Activated naive CD4-positive, alpha-beta T cell treated with anti-CD3 and anti-CD28 coated beads, Interleukin-2, amount 50 U/mL, for 24 hours (primary cell): Measurements from ENCODE around the gene TINAG.

ENCODE experiments used
- H3K27ac Mint-ChIP-seq: one replicate; pipeline ENCODE4 v1.8.0; 2021; ENCODE audit warnings: mild to moderate bottlenecking, mixed read lengths
- H3K27me3 Mint-ChIP-seq: one replicate; pipeline ENCODE4 v1.8.0; 2021; ENCODE audit warnings: mixed read lengths
- H3K36me3 Mint-ChIP-seq: one replicate; pipeline ENCODE4 v1.8.0; 2021; ENCODE audit warnings: mixed read lengths
- H3K4me1 Mint-ChIP-seq: one replicate; pipeline ENCODE4 v1.8.0; 2021; ENCODE audit warnings: mixed read lengths
- H3K4me3 Mint-ChIP-seq: one replicate; pipeline ENCODE4 v1.8.0; 2021; ENCODE audit warnings: mild to moderate bottlenecking, mixed read lengths
- H3K9me3 Mint-ChIP-seq: one replicate; pipeline ENCODE4 v1.8.0; 2021; ENCODE audit warnings: mixed read lengths

Gene TINAG, protein sequence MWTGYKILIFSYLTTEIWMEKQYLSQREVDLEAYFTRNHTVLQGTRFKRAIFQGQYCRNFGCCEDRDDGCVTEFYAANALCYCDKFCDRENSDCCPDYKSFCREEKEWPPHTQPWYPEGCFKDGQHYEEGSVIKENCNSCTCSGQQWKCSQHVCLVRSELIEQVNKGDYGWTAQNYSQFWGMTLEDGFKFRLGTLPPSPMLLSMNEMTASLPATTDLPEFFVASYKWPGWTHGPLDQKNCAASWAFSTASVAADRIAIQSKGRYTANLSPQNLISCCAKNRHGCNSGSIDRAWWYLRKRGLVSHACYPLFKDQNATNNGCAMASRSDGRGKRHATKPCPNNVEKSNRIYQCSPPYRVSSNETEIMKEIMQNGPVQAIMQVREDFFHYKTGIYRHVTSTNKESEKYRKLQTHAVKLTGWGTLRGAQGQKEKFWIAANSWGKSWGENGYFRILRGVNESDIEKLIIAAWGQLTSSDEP

DNA sequence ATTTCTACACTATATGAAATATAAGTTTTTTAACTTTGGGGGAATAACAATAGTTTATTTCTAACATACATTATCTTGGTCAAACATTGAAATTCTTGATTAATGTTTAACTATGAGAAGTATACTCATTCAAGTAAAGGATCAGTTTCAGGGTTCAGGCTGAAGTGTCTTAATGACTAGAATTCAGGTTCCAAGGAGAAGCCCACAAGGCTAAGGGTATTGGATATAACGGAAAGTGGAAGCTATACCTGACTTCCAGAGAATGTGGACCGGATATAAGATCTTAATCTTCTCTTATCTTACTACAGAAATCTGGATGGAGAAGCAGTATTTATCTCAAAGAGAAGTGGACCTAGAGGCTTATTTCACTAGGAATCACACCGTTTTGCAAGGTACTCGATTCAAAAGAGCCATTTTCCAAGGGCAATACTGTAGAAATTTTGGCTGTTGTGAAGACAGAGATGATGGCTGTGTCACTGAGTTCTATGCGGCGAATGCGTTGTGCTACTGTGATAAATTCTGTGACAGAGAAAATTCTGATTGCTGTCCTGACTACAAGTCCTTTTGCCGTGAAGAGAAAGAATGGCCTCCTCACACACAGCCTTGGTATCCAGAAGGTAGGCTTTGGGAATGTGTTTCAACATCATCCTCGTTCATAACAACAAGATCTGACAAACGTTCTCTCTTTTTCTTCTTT is at the start of gene TINAG:
TSS of gene TINAG (plus strand) at position 153 of the 697 bp plus-strand sequence. CDS start at position 263, 110 bp downstream.
- Mint-ChIP-seq H3K4me1 (no peaks in the 10 kb centered on the region), H3K36me3 (no peaks in the 10 kb centered on the region), H3K4me3 (no peak within 1 kb of the TSS), H3K9me3 (peaks cover 7% of the 10 kb centered on the region), H3K27ac (no peak within 1 kb of the TSS), H3K27me3 (no peaks in the 10 kb centered on the region)

DNA sequence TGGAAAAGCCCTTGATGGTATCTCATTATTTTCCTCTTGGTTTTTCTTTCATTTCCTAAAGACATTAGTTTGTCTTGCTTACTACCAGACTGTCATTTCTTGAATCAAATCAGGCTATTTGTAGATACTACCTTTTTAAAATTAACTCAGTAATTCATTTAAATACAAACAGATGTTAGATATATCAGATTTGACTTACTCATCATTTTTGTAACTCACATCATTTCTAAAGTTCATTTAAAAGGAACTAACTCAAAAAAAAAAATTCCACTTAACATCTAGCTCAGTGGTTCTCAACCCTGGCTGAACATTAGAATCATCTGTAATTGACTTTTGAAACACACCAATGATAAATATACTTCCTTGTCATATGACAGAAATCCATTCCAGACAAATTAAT is 48.2 kb upstream of the TINAG start:
- Mint-ChIP-seq H3K4me3 (no peak overlapping the region), H3K36me3 (no peaks in the 10 kb centered on the region), H3K9me3 (peaks cover 12% of the 10 kb centered on the region), H3K27ac (no peak overlapping the region), H3K4me1 (no peaks in the 10 kb centered on the region), H3K27me3 (no peaks in the 10 kb centered on the region)

DNA sequence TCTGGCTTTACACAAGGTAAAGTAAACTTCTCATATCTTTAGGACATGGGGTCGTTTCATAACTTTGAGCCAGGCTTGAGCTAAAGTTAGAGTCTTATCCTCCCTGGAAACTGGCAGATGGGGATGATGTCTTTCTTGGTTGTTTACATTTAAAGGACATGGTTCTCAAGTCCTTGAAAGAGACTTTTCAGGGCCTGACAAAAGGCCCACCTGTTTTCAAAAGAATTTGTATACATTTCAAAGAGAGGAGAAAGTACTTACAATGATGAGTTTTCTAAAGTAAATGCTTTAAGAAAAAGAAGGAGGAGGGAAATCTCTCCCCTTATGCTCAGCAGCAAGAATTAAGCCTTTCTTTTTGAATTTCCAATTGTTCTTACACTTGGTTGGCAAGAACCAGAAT is 45.7 kb upstream of the TINAG start:
- Mint-ChIP-seq H3K27me3 (no peaks in the 10 kb centered on the region), H3K4me1 (no peaks in the 10 kb centered on the region), H3K9me3 (peaks cover 7% of the 10 kb centered on the region), H3K36me3 (no peaks in the 10 kb centered on the region), H3K4me3 (no peak overlapping the region), H3K27ac (no peak overlapping the region)

DNA sequence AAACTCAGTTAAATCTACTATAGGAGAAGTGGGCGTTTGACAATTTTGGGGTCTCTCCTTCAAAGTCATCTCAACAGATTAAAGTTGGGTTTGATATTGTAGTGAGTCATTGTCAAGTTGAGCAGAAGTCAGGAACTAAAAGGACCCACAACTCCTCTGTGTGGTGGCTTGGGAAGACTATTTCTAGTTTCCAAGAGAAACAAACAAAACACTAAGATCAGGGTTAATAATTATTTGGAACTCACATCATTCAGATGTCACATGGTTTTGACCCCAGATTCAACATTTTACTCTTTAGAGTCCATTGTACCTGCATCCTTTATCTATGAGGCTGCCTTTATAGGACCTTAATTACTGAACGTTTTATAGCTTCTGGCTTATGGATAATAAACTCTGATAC is 45.3 kb upstream of the TINAG start:
- Mint-ChIP-seq H3K27me3 (no peaks in the 10 kb centered on the region), H3K27ac (no peak overlapping the region), H3K36me3 (no peaks in the 10 kb centered on the region), H3K4me3 (no peak overlapping the region), H3K9me3 (peaks cover 7% of the 10 kb centered on the region), H3K4me1 (no peaks in the 10 kb centered on the region)

DNA sequence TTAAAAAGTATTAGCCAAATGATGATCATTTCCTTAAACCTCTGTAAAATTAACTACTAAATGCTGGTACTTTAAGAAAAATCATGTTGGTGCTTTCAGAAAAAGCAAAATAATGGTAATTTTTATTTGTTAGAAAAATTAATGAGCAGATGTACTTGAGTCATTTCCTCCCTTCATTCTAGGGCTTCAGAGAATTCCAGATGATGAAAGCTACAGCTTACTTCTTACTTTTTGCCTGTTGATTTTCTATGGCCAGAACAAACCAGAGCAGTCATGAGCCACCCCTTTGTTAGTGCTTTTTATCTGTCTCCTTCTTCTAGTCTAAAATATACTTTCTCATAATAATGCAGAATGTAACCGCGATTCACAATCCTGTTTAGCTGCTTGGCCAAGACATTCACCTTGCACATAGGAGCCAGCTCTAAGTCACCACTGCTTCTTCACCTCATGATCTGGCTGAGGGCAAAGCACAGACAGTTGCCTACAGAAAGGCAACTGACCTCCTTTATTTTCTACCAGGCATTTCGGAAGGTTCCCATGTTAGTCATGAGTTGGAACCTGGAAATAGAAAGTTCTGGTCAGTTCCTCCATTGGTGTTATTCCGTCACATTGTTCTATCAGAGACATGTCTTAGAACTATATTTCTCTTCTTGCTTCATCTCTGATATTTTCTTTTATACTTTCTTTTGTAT is 43.5 kb upstream of the TINAG start:
- H3K9me3 Mint-ChIP-seq = peaks cover 7% of the 10 kb centered on the region

DNA sequence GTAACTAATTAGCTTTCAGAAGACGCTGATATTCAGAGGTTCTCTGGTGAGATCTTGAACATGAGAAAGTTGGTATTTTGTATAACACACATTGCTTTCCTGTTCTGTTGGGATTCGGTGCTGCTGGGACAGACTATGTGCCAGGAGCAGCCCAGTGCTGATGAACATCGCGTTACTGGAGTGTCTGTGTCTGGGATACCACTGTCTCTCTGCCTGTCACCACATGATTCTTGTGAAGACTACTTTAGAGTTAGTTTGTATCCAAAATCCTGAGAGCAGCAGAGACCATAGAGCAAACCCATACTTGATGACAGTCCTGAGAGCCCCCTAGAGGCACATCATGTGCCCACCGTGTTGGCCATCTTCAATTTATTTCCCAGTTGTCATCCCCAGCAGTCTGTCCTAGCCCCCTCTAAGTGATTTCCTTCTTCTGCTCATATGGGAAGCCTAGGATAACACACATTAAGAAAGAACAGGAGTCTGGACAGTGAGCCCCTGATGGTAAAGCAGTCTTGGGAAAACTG is 41.8 kb upstream of the TINAG start:
- Mint-ChIP-seq H3K4me1 (no peaks in the 10 kb centered on the region), H3K27ac (no peak overlapping the region), H3K36me3 (no peaks in the 10 kb centered on the region), H3K4me3 (no peak overlapping the region), H3K27me3 (no peaks in the 10 kb centered on the region), H3K9me3 (no peaks in the 10 kb centered on the region)

More for the DNA sequence above, 43.5 kb upstream of the TINAG start:
- Mint-ChIP-seq H3K4me1 (no peaks in the 10 kb centered on the region), H3K36me3 (no peaks in the 10 kb centered on the region), H3K4me3 (no peak overlapping the region), H3K27me3 (no peaks in the 10 kb centered on the region), H3K27ac (no peak overlapping the region)

DNA sequence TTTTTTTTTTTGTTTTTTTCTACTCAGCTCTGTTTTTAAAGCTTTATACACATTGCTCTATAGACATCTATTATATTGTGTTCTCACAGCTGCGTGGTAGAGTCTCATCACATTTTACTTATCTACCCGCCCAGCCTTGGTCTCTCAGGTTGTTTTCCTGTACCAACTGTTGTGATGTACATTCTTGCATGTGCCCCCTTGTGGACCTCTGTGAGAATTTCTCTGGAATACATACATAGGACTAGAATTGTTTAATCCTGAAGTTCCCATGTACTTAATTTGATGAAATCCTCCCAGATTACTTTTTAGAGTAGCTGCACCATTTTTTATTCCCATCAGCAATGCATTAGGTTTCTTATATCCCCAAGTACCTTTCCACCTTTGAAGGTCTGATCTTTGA is 40.4 kb upstream of the TINAG start:
- Mint-ChIP-seq H3K4me1 (no peaks in the 10 kb centered on the region), H3K36me3 (no peaks in the 10 kb centered on the region), H3K4me3 (no peak overlapping the region), H3K27me3 (no peaks in the 10 kb centered on the region), H3K9me3 (no peaks in the 10 kb centered on the region), H3K27ac (no peak overlapping the region)

DNA sequence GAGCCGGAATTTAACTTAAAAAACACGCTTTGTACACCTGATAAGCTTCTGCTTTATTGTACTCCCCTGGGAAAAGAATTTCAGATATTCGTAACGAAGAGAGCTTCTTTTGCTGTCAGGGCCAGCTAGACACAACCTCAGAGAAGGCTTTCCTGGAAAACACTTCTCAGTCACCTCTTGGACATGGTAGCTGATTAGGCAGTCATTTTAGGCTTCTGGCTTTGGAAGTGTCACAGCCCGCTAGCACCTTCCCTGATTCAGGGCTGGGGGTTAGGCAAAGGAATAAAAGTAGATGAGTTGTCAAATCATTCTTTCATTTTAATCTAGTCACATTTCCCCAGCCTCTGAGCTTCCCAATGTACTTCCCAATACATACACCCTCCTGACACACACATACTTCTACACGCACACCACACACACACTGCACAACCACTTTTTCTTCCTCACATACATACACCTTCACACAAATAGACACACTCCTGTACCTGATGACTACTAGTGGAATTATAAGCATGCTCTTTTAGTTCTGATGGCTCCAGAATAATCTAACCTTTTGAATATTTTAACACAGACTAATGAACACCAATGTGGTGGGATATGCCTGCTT is 34.9 kb upstream of the TINAG start:
- peaks cover 7% of the 10 kb centered on the region for H3K9me3 Mint-ChIP-seq
- no peaks in the 10 kb centered on the region for H3K4me1 Mint-ChIP-seq
- H3K4me3 Mint-ChIP-seq = no peak overlapping the region
- no peaks in the 10 kb centered on the region for H3K27me3 Mint-ChIP-seq
- no peaks in the 10 kb centered on the region for H3K36me3 Mint-ChIP-seq
- H3K27ac Mint-ChIP-seq = no peak overlapping the region

DNA sequence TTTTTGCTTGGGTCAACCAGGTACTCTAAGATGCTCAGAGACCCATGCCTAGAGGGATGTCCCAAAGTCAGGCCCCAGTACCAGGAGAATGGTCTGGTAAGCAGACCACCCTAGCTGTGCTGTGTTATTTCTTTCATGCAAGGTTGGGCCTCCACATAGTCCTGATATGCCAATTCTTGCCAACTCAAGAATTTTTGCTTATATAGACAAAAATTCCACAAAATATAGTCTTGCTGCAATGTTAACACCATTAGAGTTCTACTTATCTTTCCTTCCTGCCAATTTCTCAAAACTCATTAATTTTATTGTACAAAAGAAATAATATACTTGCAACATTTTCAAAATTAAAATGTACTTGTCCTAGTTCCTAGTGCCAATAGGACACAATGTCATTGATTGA is 33.9 kb upstream of the TINAG start:
- Mint-ChIP-seq H3K9me3 (peaks cover 7% of the 10 kb centered on the region), H3K27me3 (no peaks in the 10 kb centered on the region), H3K4me1 (no peaks in the 10 kb centered on the region), H3K27ac (no peak overlapping the region), H3K36me3 (no peaks in the 10 kb centered on the region), H3K4me3 (no peak overlapping the region)

DNA sequence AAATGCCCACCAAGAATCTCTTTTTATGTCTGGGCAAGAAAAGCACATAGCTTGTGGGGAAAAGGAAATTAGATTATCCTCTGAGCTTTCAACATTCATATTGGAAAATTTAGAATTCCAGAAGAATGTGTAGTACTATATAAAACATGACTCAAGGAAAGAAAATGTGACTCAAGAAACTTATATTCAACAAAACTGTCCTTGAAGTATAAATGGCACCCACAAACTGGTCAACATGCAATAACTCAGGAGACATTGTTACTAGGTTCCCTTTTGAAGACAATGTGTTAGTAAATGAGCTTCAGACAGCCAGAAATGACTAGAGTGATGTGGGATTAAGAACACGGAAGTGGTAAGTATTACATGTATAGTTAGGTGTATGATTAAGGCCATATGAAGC is 26.1 kb upstream of the TINAG start:
- Mint-ChIP-seq H3K27me3 (no peaks in the 10 kb centered on the region), H3K4me3 (no peak overlapping the region), H3K4me1 (no peaks in the 10 kb centered on the region), H3K9me3 (peaks cover 8% of the 10 kb centered on the region), H3K27ac (no peak overlapping the region), H3K36me3 (no peaks in the 10 kb centered on the region)

DNA sequence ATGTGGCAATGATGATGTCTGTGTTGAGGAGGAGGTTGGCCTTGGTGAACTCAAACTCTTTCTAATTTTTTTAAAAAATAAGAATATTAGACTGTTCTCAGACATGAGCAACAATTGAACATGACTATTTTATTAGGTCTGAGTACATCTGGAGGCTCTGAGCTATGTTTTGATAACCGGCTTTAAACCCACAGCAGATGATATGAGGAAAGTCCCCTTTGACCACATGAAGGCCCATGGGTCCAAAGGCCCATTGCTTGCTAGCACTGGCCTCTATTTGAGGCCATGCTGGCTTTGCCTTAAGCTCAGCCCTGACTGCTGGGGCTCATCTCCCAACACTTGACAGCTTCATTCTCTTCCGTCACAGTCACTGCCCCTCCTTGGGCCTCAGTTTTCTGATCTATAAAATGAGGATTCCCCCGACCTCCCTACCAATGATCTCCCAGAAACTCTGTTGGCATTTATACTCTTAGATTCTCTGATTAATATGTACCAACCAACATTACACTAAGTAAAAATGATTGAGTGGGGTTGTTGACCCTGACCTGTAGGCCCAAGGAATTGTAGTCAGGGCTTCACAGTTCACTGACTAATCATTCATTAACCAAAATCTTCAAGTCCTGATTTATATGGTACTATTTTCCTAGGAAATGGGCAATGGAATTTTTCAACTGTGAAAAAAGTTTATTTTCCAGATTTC is 23.9 kb upstream of the TINAG start:
- H3K4me1 Mint-ChIP-seq = no peaks in the 10 kb centered on the region
- no peaks in the 10 kb centered on the region for H3K36me3 Mint-ChIP-seq
- peaks cover 5% of the 10 kb centered on the region for H3K9me3 Mint-ChIP-seq
- H3K4me3 Mint-ChIP-seq = no peak overlapping the region
- H3K27me3 Mint-ChIP-seq = no peaks in the 10 kb centered on the region
- H3K27ac Mint-ChIP-seq = no peak overlapping the region

DNA sequence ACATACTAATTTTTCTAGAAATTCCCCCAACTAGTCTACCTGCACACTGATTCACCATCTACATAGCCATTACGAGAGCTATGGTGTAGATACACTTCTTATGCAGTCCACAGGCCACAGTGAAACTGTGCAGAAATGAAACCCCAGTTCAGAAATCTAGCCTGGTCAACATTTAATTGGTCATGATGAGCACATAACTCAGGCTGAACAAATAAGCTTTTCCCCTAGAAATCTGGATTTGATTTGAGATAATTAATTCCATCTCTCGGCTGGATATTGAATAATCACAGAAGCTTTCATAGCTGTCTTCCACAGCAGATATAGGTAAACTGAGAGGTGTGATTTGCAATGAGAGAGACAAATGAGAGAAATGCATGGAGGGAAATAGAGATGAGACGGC is 22.6 kb upstream of the TINAG start:
- Mint-ChIP-seq H3K4me1 (no peaks in the 10 kb centered on the region), H3K27me3 (no peaks in the 10 kb centered on the region), H3K9me3 (peaks cover 5% of the 10 kb centered on the region), H3K27ac (no peak overlapping the region), H3K36me3 (no peaks in the 10 kb centered on the region), H3K4me3 (no peak overlapping the region)

DNA sequence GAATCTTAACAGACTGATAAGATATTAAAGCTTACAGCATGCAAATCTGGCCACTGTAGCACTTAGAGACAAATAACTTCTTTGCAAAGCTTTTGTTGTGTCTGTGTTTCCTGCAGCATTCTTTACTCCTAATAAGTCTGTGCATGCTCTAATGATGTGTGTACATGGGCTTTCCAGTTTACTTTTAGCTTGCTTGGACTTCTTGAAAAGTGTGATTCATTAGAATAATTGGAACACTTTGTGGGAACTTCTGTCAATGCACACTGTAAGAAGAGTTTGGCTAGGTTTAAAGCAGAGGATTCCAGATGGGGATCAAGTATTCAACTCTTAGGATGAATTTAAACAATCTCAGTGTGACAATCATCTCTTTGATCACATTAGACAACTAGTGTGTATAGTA is 22.1 kb upstream of the TINAG start:
- H3K36me3 Mint-ChIP-seq = no peaks in the 10 kb centered on the region
- no peak overlapping the region for H3K27ac Mint-ChIP-seq
- H3K9me3 Mint-ChIP-seq = peaks cover 5% of the 10 kb centered on the region
- no peaks in the 10 kb centered on the region for H3K27me3 Mint-ChIP-seq
- H3K4me3 Mint-ChIP-seq = no peak overlapping the region
- no peaks in the 10 kb centered on the region for H3K4me1 Mint-ChIP-seq

DNA sequence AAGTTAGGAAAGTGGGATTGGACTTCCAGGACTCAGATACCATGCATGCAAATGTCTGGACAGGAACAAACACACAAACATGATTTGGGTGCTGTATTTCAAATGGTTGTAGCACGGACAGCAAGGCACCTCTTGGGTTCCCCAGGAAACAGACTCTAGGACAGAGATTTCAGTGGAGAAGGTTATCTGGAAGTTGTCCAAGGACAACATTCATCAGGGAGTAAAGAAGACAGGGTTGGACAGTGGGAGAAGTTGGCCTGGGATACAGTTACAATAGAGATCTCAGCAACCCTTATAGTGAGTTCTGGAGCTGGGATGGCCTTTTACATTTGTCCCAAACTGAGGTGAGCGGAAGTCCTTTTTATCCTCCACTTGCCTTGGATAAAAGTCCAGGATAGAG is 19.8 kb upstream of the TINAG start:
- H3K36me3 Mint-ChIP-seq = no peaks in the 10 kb centered on the region
- H3K27me3 Mint-ChIP-seq = no peaks in the 10 kb centered on the region
- no peaks in the 10 kb centered on the region for H3K4me1 Mint-ChIP-seq
- peaks cover 9% of the 10 kb centered on the region for H3K9me3 Mint-ChIP-seq
- H3K27ac Mint-ChIP-seq = no peak overlapping the region
- H3K4me3 Mint-ChIP-seq = no peak overlapping the region

DNA sequence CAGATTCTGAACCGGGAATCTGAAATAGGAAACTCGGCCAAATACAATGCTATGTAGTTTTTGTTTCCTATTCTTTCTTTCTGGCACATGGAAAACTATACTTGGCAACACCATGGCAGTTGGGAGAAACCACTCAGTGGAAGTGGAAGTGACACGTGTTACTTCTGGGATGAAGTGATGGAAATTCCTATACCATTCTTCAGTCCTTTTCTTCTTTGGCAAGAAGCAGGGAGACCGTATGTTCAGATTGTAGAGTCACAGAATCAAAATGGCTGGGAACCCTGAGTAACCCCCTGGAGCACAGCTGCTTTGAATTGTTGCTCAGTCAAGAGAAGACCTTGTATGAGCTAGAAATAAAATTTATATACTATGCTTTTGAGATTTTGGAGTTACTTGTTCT is 18.8 kb upstream of the TINAG start:
- H3K9me3 Mint-ChIP-seq = peaks cover 11% of the 10 kb centered on the region
- H3K36me3 Mint-ChIP-seq = no peaks in the 10 kb centered on the region
- H3K4me1 Mint-ChIP-seq = no peaks in the 10 kb centered on the region
- H3K27ac Mint-ChIP-seq = no peak overlapping the region
- no peaks in the 10 kb centered on the region for H3K27me3 Mint-ChIP-seq
- H3K4me3 Mint-ChIP-seq = no peak overlapping the region
